ENCODE data around the gene SEMA6A.

DNA sequence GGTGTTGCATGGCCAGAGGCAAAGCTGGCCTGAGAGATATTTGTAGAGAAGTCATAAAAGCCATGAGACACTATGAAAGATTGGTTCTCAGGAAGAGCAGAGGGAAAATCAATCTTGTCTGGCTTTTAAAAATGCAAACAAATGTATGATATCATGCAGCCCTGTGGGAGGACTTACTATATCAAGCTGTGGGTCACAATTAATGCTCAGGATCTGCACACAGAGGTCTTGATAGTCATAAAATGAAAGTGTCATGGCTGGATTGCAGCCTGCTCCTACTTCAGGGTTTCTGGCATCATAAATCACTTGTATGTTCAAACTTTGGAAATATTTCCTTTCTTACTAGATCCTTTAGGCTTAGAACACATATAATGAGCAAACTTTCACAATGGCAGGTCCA, 151.5 kb downstream of the SEMA6A start:
- TF ChIP-seq, protein P1, sequence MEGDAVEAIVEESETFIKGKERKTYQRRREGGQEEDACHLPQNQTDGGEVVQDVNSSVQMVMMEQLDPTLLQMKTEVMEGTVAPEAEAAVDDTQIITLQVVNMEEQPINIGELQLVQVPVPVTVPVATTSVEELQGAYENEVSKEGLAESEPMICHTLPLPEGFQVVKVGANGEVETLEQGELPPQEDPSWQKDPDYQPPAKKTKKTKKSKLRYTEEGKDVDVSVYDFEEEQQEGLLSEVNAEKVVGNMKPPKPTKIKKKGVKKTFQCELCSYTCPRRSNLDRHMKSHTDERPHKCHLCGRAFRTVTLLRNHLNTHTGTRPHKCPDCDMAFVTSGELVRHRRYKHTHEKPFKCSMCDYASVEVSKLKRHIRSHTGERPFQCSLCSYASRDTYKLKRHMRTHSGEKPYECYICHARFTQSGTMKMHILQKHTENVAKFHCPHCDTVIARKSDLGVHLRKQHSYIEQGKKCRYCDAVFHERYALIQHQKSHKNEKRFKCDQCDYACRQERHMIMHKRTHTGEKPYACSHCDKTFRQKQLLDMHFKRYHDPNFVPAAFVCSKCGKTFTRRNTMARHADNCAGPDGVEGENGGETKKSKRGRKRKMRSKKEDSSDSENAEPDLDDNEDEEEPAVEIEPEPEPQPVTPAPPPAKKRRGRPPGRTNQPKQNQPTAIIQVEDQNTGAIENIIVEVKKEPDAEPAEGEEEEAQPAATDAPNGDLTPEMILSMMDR (IDR thresholded peaks at IDR 0.05 in 2 of 3, conservative IDR thresholded peaks at IDR 0.05 in 1 of 3; ENCODE audit: control insufficient read depth in 2 of 3, extremely low read depth in 1 of 3, insufficient read depth in 1 of 3, low read depth in 3 of 3, low read length in 3 of 3) = no peak
- TF ChIP-seq PBX3 (IDR thresholded peaks at IDR 0.05; ENCODE audit: insufficient replicate concordance, low read depth, low read length) (no peak), TCF12 (IDR thresholded peaks at IDR 0.05; ENCODE audit: low read depth, low read length) (no peak), ETV6 (conservative IDR thresholded peaks at IDR 0.05 in 1 of 2, IDR thresholded peaks at IDR 0.05 in 1 of 2; ENCODE audit: borderline replicate concordance in 1 of 2, low read depth in 1 of 2) (no peak), POLR2A (IDR thresholded peaks at IDR 0.05; ENCODE audit: low read depth, low read length) (no peak)
- TF ChIP-seq, protein P2, sequence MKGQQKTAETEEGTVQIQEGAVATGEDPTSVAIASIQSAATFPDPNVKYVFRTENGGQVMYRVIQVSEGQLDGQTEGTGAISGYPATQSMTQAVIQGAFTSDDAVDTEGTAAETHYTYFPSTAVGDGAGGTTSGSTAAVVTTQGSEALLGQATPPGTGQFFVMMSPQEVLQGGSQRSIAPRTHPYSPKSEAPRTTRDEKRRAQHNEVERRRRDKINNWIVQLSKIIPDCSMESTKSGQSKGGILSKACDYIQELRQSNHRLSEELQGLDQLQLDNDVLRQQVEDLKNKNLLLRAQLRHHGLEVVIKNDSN (IDR thresholded peaks at IDR 0.05; ENCODE audit: borderline replicate concordance, extremely low read length, insufficient read depth, low read depth, low read length) = no peak
